GM18520 (cell line): Measurements from ENCODE around the gene ITGA5.
"Not testable (repeated sequence)": the region's sequence is repeated elsewhere in the genome, so short reads cannot be mapped to it uniquely, and the experiment has no call there.

Experiments used
- ATAC-seq: cut with Tn5 transposase; IDR thresholded peaks from one replicate; pipeline ENCODE4 v1.9.1; 2021; ENCODE audit not compliant: unreplicated experiment

The ITGA5 gene

GRCh38 chr12:54356228-54356627, 62.8 kb downstream of the ITGA5 start:
- no peak for ATAC-seq

DNA sequence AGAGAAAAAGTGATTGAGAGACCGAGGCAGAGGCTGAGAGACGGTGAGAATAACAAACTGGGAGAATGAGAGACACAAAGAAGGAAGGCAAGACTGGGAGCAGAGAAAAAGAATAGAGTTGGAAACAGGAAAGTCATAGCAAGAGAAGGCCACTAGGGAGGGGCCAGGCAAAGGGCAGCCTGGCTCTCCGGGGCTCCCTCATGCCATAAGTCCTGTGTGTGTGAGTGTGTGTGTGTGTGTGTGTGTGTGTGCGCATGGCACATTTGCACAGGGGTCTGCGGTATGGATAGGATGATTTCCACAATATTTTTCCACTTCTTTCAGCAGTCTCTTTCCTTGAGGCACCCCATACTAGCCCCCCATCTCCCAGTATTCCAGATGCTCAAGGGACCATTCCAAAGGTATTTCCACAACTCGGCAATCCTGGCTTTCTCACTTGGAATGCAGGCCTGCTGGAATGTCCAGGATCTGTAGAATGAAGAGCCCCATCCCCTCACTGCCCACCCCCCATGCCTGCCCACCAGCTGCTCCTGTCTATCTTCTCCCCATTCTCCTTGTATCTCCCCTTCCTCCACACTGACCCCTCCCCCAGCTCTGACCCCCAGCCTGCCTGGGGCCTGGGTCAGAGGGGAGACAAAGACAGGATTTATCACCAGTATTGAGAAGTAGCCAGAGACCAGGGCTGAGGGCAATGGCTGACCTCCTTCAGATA, 63.8 kb downstream of the ITGA5 start:
- no peak for ATAC-seq

- not testable (repeated sequence) for ATAC-seq
Observed at GRCh38 chr12:54354271-54354670, 64.8 kb downstream of the ITGA5 start.

- no peak for ATAC-seq
Observed at GRCh38 chr12:54352891-54353874, 65.9 kb downstream of the ITGA5 start.

- ATAC-seq, result no peak
Observed at GRCh38 chr12:54352022-54352531, 67.0 kb downstream of the ITGA5 start.

GRCh38 chr12:54351341-54351740, 67.7 kb downstream of the ITGA5 start:
- ATAC-seq, result no peak

DNA sequence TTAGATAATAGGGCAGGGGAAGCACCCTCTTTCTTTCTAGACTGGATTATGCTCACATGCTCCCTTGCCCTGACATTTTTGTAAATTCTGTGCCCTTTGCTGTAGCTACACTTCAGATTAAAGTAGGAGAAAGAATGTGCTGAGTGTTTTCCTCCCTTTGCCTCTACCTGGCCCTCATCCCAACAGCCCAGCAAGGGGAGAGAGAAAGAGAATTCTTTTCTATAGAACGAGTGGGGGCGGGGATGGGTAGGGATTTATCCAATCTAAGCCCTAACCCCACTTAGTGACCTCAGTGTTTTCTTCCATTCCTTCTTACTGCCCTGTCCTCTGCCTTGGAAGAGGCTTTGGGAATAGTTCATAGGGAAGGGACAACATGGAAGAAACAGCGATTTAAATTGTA, 68.3 kb downstream of the ITGA5 start:
- ATAC-seq, result no peak

GRCh38 chr12:54349679-54350078, 69.4 kb downstream of the ITGA5 start:
- no peak for ATAC-seq

GRCh38 chr12:54349036-54349435, 70.0 kb downstream of the ITGA5 start:
- no peak for ATAC-seq
